Measurements from ENCODE around the gene ARHGAP6.

DNA sequence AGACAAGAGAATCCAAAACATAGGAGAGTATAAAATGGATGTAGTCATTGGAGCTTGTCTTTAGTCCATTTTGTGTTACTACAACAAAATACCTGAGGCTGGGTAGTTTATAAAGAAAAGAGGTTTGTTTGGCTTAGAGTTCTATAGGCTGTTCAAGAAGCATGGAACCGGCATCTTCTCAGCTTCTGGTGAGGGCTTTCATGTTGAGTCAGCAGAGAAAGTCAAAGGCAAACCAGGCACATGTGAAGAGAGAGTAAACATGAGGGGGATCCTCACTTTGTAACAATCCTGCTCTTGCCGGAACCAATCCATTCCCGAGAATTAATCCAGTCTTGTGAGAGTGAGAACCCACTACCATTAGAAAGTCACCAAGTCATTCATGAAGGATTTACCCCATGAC, 562.7 kb downstream of the ARHGAP6 start:
- TF ChIP-seq EZH2 (optimal IDR thresholded peaks at IDR 0.05; ENCODE audit: low read depth, low read length) (no peak), EZH2phosphoT487 (IDR thresholded peaks at IDR 0.05; ENCODE audit: low read length) (no peak)
- TF ChIP-seq, protein P1, sequence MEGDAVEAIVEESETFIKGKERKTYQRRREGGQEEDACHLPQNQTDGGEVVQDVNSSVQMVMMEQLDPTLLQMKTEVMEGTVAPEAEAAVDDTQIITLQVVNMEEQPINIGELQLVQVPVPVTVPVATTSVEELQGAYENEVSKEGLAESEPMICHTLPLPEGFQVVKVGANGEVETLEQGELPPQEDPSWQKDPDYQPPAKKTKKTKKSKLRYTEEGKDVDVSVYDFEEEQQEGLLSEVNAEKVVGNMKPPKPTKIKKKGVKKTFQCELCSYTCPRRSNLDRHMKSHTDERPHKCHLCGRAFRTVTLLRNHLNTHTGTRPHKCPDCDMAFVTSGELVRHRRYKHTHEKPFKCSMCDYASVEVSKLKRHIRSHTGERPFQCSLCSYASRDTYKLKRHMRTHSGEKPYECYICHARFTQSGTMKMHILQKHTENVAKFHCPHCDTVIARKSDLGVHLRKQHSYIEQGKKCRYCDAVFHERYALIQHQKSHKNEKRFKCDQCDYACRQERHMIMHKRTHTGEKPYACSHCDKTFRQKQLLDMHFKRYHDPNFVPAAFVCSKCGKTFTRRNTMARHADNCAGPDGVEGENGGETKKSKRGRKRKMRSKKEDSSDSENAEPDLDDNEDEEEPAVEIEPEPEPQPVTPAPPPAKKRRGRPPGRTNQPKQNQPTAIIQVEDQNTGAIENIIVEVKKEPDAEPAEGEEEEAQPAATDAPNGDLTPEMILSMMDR (IDR thresholded peaks at IDR 0.05; ENCODE audit: low read length), result no peak
